DOHH2 (cell line): Measurements from ENCODE around the gene TNNT1.

Experiments
- H3F3A ChIP-seq: fragments of 200-600 bp; sonication (generic), shearing (Covaris generic); 2 replicates; pipeline ENCODE4 v1.6.0; 2016; ENCODE audit warnings: antibody characterized with exemption, mild to moderate bottlenecking; ENCODE audit not compliant: control insufficient read depth, insufficient read depth
- H3K27ac ChIP-seq: fragments of 200-600 bp; sonication (generic); 2 replicates; pipeline ENCODE4 v1.5.1; 2014; ENCODE audit warnings: low read depth, mild to moderate bottlenecking, low read length, moderate library complexity
- H3K27me3 ChIP-seq: fragments of 200-600 bp; sonication (generic); 2 replicates; pipeline ENCODE4 v1.6.1; 2014; ENCODE audit warnings: mild to moderate bottlenecking, low read length, mixed read lengths; ENCODE audit not compliant: control insufficient read depth
- H3K36me3 ChIP-seq: fragments of 200-600 bp; sonication (generic); 2 replicates; pipeline ENCODE4 v1.6.1; 2014; ENCODE audit warnings: mild to moderate bottlenecking, low read length, moderate library complexity, mixed read lengths; ENCODE audit not compliant: control insufficient read depth
- H3K4me1 ChIP-seq: fragments of 200-600 bp; sonication (generic); 2 replicates; pipeline ENCODE4 v1.6.1; 2014; ENCODE audit warnings: mild to moderate bottlenecking, low read length, mixed read lengths; ENCODE audit not compliant: control insufficient read depth
- H3K4me2 ChIP-seq: fragments of 200-600 bp; sonication (generic); 2 replicates; pipeline ENCODE4 v1.6.0; 2014; ENCODE audit warnings: mild to moderate bottlenecking, low read length, moderate library complexity
- H3K4me3 ChIP-seq: fragments of 200-600 bp; sonication (generic); 2 replicates; pipeline ENCODE4 v1.5.1; 2014; ENCODE audit warnings: mild to moderate bottlenecking, low read length, mixed read lengths
- H3K79me2 ChIP-seq: fragments of 200-600 bp; sonication (generic); 2 replicates; pipeline ENCODE4 v1.6.1; 2014; ENCODE audit warnings: mild to moderate bottlenecking, low read length, mixed read lengths; ENCODE audit not compliant: control insufficient read depth
- H3K9me2 ChIP-seq: fragments of 200-600 bp; sonication (generic); replicated peaks from 2 replicates; pipeline ENCODE4 v1.6.1; 2014; ENCODE audit warnings: mild to moderate bottlenecking, low read length, mixed read lengths; ENCODE audit not compliant: control insufficient read depth
- H3K9me3 ChIP-seq: fragments of 200-600 bp; sonication (generic); 2 replicates; pipeline ENCODE4 v1.6.1; 2014; ENCODE audit warnings: antibody characterized with exemption, low read length, mixed read lengths; ENCODE audit not compliant: control insufficient read depth, insufficient read depth
- H4K20me1 ChIP-seq: fragments of 200-600 bp; sonication (generic); 2 replicates; pipeline ENCODE4 v1.6.0; 2014; ENCODE audit warnings: low read depth, mild to moderate bottlenecking, antibody characterized with exemption, low read length, moderate library complexity; ENCODE audit not compliant: control insufficient read depth, insufficient read depth
- EZH2phosphoT487 ChIP-seq: fragments of 200-600 bp; sonication (generic); IDR thresholded peaks from 2 replicates; pipeline ENCODE4 v1.6.1; 2017; ENCODE audit warnings: borderline replicate concordance, mild to moderate bottlenecking, antibody characterized with exemption, low read length, moderate library complexity, mixed read lengths
- TF ChIP-seq, protein P1 (sequence below): fragments of 200-600 bp; sonication (generic); IDR thresholded peaks from one replicate; pipeline ENCODE4 v1.5.1; 2014; ENCODE audit warnings: antibody characterized with exemption, mild to moderate bottlenecking, low read depth, low read length; ENCODE audit not compliant: poor library complexity, severe bottlenecking

Gene TNNT1

DNA sequence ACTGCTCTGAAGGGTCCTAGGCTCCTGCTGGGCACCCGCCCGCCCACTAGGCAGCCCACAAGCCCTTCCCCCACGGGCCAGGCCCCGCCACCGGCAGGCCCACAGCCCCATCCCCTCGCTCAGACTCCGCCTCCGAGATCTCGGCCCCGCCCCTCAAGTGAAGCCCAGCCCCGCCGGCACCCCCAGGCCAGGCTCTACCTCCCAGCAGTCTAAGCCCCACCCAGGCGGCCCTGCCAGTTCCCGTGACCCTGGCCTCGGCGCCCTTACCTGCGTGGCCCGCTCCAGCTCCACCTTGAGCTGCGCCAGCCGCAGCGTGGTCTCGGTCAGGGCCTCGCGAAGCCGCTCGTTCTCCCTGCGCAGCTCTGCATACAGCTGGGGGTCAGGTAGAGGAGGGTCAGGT is 57.1 kb downstream of the TNNT1 start:
- no peak overlapping the region for H3K4me3 ChIP-seq

DNA sequence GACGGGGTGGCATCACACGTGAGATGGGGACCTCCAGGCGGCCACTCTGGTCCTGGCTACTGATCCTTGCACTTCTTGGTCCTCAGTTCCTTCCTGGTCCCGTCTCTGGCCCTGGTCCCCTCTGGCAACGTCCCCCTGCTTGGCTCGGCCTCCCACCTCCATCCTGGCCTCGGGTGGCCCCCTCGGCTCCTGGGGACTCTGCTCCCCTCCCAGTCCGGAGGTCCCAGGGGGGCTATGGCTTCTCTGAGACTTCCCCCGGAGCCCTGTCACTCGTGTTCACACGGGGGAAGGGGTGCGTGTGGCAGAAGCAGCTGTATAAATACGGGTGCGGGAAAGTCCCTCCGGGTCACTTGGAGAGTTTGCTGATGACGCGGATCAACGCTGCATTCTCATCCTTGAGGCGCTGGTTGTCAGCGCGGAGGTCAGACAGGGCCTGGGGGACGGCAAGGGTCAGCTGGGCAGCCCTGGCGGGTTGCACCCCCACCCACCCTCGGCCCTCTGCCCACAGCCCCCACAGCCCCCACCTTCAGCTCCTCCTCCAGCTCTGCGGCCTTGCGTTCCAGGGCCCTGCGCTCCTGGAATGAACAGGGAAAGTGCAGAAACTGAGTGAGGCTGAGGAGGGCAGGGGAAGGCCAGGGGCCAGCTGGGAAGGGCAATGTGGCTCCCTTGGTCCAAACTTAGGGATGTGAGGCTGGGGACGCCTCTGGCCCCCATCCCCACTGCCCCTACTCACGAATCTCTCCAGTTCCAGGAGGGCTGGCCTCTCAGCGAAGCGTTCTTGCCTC is 57.7 kb downstream of the TNNT1 start:
- H3K27ac ChIP-seq = no peak overlapping the region
- no peaks in the 10 kb centered on the region for H3K9me3 ChIP-seq
- H4K20me1 ChIP-seq = peaks cover 6% of the 10 kb centered on the region; the same call in 1 of the 2 replicates
- H3K4me1 ChIP-seq = no peaks in the 10 kb centered on the region
- no peaks in the 10 kb centered on the region for H3K27me3 ChIP-seq
- no peak overlapping the region for H3K4me3 ChIP-seq
- peaks cover 48% of the 10 kb centered on the region for H3K36me3 ChIP-seq
- TF ChIP-seq, protein P1, sequence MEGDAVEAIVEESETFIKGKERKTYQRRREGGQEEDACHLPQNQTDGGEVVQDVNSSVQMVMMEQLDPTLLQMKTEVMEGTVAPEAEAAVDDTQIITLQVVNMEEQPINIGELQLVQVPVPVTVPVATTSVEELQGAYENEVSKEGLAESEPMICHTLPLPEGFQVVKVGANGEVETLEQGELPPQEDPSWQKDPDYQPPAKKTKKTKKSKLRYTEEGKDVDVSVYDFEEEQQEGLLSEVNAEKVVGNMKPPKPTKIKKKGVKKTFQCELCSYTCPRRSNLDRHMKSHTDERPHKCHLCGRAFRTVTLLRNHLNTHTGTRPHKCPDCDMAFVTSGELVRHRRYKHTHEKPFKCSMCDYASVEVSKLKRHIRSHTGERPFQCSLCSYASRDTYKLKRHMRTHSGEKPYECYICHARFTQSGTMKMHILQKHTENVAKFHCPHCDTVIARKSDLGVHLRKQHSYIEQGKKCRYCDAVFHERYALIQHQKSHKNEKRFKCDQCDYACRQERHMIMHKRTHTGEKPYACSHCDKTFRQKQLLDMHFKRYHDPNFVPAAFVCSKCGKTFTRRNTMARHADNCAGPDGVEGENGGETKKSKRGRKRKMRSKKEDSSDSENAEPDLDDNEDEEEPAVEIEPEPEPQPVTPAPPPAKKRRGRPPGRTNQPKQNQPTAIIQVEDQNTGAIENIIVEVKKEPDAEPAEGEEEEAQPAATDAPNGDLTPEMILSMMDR = no peak
- TF ChIP-seq EZH2phosphoT487 = no peak
- H3F3A ChIP-seq = peaks cover 5% of the 10 kb centered on the region; the same call in 1 of the 2 replicates
- H3K9me2 ChIP-seq = no peaks in the 10 kb centered on the region
- no peaks in the 10 kb centered on the region for H3K79me2 ChIP-seq
- H3K4me2 ChIP-seq = no peak overlapping the region

More for the DNA sequence above, 57.1 kb downstream of the TNNT1 start:
- no peak overlapping the region for H3K27ac ChIP-seq
- H3K36me3 ChIP-seq = peaks cover 48% of the 10 kb centered on the region
- H3K9me3 ChIP-seq = no peaks in the 10 kb centered on the region
- peaks cover 5% of the 10 kb centered on the region; the same call in 1 of the 2 replicates for H3F3A ChIP-seq
- no peaks in the 10 kb centered on the region for H3K79me2 ChIP-seq
- H4K20me1 ChIP-seq = peaks cover 6% of the 10 kb centered on the region; the same call in 1 of the 2 replicates
- TF ChIP-seq EZH2phosphoT487 = no peak
- TF ChIP-seq, protein P1 = no peak
- H3K4me1 ChIP-seq = no peaks in the 10 kb centered on the region
- no peaks in the 10 kb centered on the region for H3K27me3 ChIP-seq
- H3K9me2 ChIP-seq = no peaks in the 10 kb centered on the region
- no peak overlapping the region for H3K4me2 ChIP-seq

DNA sequence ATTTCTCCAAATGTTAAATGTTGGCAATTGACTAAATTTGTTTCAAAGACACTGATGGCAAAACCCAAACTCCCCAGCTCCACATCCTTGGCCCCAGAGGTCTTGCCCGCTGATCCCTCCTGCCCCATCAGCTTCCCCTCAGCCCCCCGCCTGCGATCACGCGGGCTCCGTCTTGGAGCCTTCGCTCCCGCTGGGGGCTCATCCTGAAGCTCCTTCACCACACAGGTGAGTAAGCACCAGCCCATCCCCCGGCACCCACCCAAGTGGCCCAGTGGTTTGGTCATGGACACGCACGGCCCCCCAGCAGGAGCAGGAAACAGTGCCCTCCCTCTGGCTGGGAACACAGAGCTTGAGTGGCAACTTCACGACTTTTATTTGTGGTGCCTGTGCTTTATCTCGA is 58.4 kb downstream of the TNNT1 start:
- H3K9me3 ChIP-seq = no peaks in the 10 kb centered on the region
- no peaks in the 10 kb centered on the region for H3K9me2 ChIP-seq
- no peak overlapping the region for H3K27ac ChIP-seq
- H3K36me3 ChIP-seq = peaks cover 43% of the 10 kb centered on the region
- H4K20me1 ChIP-seq = peaks cover 6% of the 10 kb centered on the region; the same call in 1 of the 2 replicates
- TF ChIP-seq, protein P1 = no peak
- TF ChIP-seq EZH2phosphoT487 = no peak
- no peaks in the 10 kb centered on the region for H3K4me1 ChIP-seq
- H3K79me2 ChIP-seq = no peaks in the 10 kb centered on the region
- H3K27me3 ChIP-seq = no peaks in the 10 kb centered on the region
- no peak overlapping the region for H3K4me2 ChIP-seq
- peaks cover 10% of the 10 kb centered on the region; the same call in 1 of the 2 replicates for H3F3A ChIP-seq
- no peak overlapping the region for H3K4me3 ChIP-seq
